Left cardiac atrium (tissue), 4 donors: ENCODE results near the gene SHISA8. TPM values are rescaled to one million over a fixed set of nuclear protein-coding genes. Genes with fewer than 3 reads are reported as not detected.
A peak's percentile ranks its signal among the peaks of the same experiment; 100 is the strongest.

ENCODE experiments used
- ATAC-seq, 2 donors: fragments of 200-7000 bp; cut with Tn5 transposase; one replicate each; pipeline ENCODE4 v1.9.1; 2020; ENCODE audit warnings: mild to moderate bottlenecking in 2 of 2, moderate library complexity in 2 of 2
- DNase-seq: peaks from one replicate; pipeline ENCODE4 v3.0.0-alpha.2; 2020
- intact Hi-C, 2 donors: fragments of 100-400 bp; cut with DNase I; formaldehyde crosslinking; loops; one replicate each; pipeline versions ENCODE4 v1.14.1 to v1.15.1; 2022 to 2023
- total RNA-seq, 2 donors: library from RNA; stranded (reverse); fragmentation: NEBNext Ultra II Directional; extraction: Animal tissue kit (Norgen Biotek cat#: 25700); gene quantifications; one replicate each; pipeline ENCODE4 v1.2.1, GENCODE V29; 2021
- donor health status: DM: no; HTN: yes; CAD: no.
- donor health status: DM: no; HTN: yes; CAD: no; lungs with severe emphysema.
- donor health status: DM: yes; HTN: yes; CAD: no.
- donor health status: Dilated cardiomyopathy.

The SHISA8 gene
- total RNA-seq, 2 donors from 2014 or later: 1.1 to 3.3 TPM

DNA sequence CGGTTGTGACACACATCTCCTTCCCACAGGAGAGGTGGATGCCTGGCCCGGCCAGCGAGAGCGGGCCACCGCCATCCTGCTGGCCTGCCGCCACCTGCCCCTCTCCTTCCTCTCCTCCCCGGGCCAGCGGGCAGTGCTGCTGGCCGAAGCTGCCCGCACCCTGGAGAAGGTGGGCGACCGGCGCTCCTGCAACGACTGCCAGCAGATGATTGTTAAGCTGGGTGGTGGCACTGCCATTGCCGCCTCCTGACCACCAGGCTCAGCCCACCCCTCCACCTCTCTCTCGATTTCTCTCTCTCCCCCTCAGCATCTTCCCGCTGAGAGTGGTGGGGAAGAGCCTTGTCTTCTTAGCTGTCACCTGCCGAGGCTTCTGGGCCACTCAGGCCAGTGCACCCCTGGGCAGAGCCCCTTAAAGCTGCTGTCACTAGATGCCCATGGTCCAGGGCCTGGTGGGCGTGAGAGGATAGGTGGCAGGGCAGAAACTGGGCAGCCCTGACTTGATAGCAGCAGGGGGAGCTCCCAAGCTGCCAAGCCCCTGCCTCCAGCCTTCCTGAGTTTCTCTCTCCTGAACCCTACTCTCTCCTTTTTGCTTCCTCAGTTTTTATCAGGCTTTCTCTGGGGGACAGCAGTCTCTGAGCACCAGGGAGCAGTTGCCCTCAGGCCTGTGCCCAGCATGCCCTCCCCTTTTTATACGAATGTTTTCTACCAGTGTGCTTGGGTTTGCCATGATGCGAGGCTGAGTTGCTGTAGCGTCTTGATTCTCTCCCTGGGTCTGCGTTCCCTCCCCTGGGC, 9.3 kb downstream of the SHISA8 start:
- DNase-seq (no peak), ATAC-seq (no peak)
- intact Hi-C loops: no loop called here

- intact Hi-C loops: no loop called here
- DNase-seq (no peak), ATAC-seq (no peak)
Measured at GRCh38 chr22:41904450-41905410, 10.1 kb downstream of the SHISA8 start.

DNA sequence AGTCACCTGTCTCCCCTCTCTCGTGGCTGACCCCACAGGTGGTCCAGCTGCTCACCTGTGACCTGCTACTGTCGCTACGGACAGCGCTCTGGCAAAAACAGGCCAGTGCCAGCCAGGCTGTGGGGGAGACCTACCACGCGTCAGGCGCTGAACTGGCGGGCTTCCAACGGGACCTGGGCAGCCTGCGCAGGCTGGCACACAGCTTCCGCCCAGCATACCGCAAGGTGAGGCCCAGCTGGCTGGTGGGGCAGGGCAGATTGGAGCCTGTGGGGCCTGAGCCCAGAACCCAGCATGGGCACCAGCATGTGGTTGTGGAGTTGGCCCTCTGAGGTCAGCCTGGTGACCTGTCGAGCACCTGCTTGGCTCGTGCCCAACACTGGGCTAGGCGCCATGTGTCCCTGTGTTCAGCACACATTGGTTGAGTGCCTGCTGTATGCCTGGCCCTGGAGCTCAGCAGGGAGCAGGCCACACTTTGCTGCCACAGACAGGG, 11.9 kb downstream of the SHISA8 start:
- ATAC-seq (peak; percentile 12 to 37), DNase-seq (peak; percentile 63)
- intact Hi-C loops: no loop called here

GRCh38 chr22:41902016-41902415, 12.9 kb downstream of the SHISA8 start:
- intact Hi-C loops: no loop called here
- no peak for DNase-seq
- ATAC-seq: no peak

DNA sequence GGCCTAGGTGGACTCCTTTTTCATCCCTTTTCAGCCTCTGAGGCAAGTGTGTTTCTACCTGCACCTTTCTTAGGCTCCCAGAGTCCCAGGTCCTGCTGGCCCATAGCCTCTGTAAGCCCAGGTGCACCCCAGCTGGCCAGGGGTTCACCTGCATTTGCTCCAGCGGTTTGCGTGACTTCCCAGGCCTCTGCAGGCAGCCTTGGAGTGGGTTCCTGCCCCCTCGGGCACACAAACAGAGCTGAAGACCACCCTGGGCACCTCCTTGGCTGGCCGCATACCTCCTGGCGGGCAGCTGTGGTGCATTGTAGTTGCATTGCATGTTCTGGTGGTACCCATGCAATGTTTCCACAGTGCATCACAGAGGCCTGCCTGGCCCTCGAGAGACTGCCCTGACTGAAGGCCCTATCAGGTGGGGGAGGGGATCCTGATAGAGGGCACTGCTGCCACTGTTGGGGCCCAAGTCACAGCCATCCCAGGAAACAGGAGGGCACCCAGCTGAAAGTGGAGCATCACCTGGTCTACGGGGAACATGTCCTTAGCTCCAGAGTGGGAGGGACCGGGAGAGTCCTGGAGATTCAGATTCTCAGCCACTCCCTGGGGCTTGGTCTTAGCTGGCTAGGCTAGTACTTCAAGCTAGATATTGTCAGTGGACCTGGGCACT, 14.1 kb downstream of the SHISA8 start:
- ATAC-seq: no peak

GRCh38 chr22:41899992-41900651, 14.8 kb downstream of the SHISA8 start:
- intact Hi-C loops: no loop called here
- DNase-seq: peak; percentile 55
- ATAC-seq: peak; percentile 32 to 33

More for the DNA sequence above, 14.1 kb downstream of the SHISA8 start:
- intact Hi-C loops: no loop called here
- no peak for DNase-seq

- DNase-seq (no peak), ATAC-seq (peak; percentile 50 to 57)
- intact Hi-C loops: no loop called here
Measured at GRCh38 chr22:41899110-41899509, 15.8 kb downstream of the SHISA8 start.

DNA sequence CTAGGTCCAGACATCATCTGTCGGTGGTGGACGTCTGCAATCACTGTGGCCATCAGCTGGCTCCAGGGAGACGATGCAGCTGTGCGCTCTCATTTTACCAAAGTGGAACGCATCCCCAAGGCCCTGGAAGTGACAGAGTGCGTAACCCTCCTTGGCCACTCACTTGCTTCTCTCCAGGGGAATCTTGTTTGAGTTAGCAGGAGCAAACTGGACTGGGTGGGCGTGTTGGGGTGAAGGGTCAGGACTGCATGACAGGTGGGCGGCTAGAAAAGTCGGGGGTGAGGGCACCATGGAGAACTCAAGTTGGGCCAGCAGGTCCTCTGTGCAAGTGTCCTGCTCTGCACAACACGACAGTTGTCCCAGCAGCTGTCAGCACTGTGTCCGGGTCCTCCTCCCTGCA, 16.2 kb downstream of the SHISA8 start:
- DNase-seq (no peak), ATAC-seq (peak in 1 of 2 donors; percentile 3)
- intact Hi-C loops: no loop called here

DNA sequence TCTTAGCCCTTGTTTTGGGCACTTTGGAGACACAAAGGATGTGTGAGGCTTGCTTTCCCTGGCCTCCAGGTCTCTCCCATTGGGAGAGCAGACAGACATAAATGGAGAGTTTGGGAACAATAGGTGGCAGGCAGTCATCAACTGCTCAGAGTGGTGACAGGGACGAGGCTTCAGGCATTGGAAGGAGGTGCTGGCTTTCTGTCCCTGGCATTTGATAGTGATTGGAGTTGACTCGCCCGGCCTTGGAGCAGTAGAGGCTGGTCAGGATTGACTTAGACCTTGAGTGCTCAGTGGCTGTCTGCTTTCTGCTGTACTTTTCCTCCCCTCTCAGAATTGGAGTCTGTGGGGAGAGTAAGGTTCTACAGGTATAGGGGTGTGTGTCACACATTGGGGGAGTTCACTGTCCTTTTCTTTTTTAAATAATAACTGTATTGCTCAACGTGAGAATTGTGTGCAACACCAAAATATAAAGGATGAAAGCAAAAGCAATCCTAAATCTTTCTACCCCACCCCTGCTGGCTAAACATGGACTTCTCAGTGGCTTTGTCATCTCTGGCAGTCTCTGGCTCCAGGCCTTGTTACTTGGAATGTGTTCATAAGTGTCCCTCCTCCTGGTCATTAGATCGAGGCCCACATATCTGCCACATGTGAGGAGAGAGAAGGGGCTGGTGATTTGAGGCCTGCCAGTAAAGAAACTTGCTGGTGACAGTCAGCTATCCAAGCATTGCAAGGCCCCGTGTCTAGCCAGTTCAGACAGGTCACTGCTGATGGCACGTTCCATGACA, 21.1 kb downstream of the SHISA8 start:
- DNase-seq: no peak
- ATAC-seq: peak; percentile 59 to 83
- intact Hi-C loops: no loop called here

- no peak for ATAC-seq
- no peak for DNase-seq
- intact Hi-C loops: no loop called here
Measured at GRCh38 chr22:41892721-41893120, 22.2 kb downstream of the SHISA8 start.

- peak; percentile 52 to 62 for ATAC-seq
- DNase-seq: no peak
- intact Hi-C loops: no loop called here
Measured at GRCh38 chr22:41891407-41891806, 23.5 kb downstream of the SHISA8 start.

DNA sequence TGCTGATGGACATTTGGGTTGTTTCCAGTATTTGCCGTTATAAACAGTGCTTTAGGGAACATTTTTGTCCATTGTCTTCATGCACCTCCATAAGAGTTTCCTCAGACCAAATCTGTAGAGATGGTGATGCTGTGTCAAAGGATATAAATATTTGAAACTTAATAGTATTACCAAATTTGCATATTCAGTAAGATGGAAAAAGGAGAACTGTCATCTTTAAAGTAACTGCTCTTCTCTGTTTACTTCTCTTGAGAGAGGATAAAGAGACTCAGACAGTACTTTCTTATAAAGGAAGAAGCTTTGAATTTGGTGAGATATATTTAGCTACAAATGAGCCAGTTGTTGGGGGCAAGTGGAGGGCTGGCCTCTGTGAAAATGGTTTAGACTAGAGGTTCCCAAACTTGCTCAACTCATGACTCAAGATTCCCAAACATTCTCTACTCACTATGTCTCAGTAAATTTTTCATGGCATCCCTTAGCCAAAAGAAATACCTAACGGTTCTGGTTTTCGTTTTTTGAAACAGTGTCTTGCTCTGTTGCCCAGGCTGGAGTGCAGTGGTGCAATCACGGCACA, 26.2 kb downstream of the SHISA8 start:
- no peak for ATAC-seq
- no peak for DNase-seq
- intact Hi-C loops: no loop called here

- DNase-seq (no peak), ATAC-seq (no peak)
- intact Hi-C loops: no loop called here
Measured at GRCh38 chr22:41885516-41885915, 29.4 kb downstream of the SHISA8 start.

GRCh38 chr22:41885116-41885515, 29.8 kb downstream of the SHISA8 start:
- intact Hi-C loops: no loop called here
- DNase-seq: no peak
- ATAC-seq: no peak

GRCh38 chr22:41883400-41883799, 31.5 kb downstream of the SHISA8 start:
- intact Hi-C loops: no loop called here
- ATAC-seq (no peak), DNase-seq (no peak)

GRCh38 chr22:41880653-41881052, 34.2 kb downstream of the SHISA8 start:
- intact Hi-C loops: no loop called here
- DNase-seq (no peak), ATAC-seq (no peak)

- DNase-seq: no peak
- intact Hi-C loops: no loop called here
- no peak for ATAC-seq
Measured at GRCh38 chr22:41876675-41877074, 38.2 kb downstream of the SHISA8 start.

DNA sequence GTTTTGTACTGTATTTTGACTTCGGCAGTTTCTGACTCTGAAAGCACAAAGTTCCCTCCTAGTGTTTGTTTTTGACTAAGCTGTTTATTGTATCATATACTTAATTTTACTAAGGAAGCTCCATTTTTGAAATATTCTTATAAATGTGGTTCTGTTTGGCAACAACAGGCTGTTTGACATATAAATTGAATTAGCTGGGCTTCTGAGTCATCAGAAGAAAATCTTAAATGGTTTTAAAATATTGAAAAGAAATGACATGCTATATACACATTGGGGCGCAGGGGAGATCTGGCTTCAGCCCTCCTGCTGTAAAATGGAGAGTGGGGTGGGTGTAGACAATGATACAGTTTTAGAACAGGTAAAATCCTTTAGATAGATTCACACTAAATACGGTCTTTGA, 38.6 kb downstream of the SHISA8 start:
- intact Hi-C loops: no loop called here
- no peak for ATAC-seq
- no peak for DNase-seq
